Cardiac fibroblast (primary cell): Measurements from ENCODE around the gene ANKRD6.

Experiments
- DNase-seq, 2 donors: peaks; one replicate each; pipeline versions ENCODE4 v3.0.0 to v3.0.0-alpha.2; 2010; ENCODE audit warnings: low read depth in 2 of 2
- H3K4me3 ChIP-seq, 2 donors: replicated peaks in 1 of 2; 1 replicate in 1 of 2; 2 replicates in 1 of 2; pipeline ENCODE4 v1.5.1; 2011; ENCODE audit warnings: low read depth in 2 of 2, low read length in 2 of 2, mild to moderate bottlenecking in 2 of 2, moderate library complexity in 1 of 2
- CTCF ChIP-seq: IDR thresholded peaks from one replicate; pipeline ENCODE4 v1.5.1; 2011; ENCODE audit warnings: low read depth, mild to moderate bottlenecking, low read length, inconsistent platforms

The ANKRD6 gene

GRCh38 chr6:89596484-89596883 is 163.5 kb downstream of the ANKRD6 start:
- TF ChIP-seq CTCF, result no peak
- no peak overlapping the region for H3K4me3 ChIP-seq
- no peak for DNase-seq

DNA sequence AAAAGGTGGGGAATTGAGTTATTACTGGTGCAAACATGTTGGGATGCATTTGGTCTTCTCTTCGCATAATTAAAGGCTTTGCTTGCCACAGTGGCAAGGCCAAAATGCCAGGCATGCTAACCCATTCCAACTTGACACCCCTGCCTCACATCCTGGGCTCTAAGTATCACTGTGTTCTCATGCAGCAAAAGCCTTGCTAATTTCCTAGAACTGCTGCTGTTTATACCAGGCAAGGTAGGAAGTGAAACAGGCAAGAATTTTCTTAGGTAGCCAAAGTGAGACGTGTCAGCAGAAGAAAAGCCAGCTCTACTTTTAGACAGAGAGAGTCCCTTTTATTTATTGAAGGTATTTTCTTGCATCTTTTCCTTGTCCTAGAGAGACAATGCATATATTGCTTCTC is 164.4 kb downstream of the ANKRD6 start:
- H3K4me3 ChIP-seq, result no peak overlapping the region
- DNase-seq, result no peak
- no peak for TF ChIP-seq CTCF

- H3K4me3 ChIP-seq, result no peak overlapping the region
- DNase-seq, result peak; percentile 49 to 56
- no peak for TF ChIP-seq CTCF
These were observed 165.0 kb downstream of the ANKRD6 start for GRCh38 chr6:89597988-89598387.

- no peak for TF ChIP-seq CTCF
- no peak overlapping the region for H3K4me3 ChIP-seq
- DNase-seq, result no peak
These were observed 166.8 kb downstream of the ANKRD6 start for GRCh38 chr6:89599727-89600126.

GRCh38 chr6:89602166-89602565 is 169.2 kb downstream of the ANKRD6 start:
- no peak for DNase-seq

GRCh38 chr6:89604653-89605052 is 171.7 kb downstream of the ANKRD6 start:
- no peak for DNase-seq
- no peak overlapping the region for H3K4me3 ChIP-seq
- no peak for TF ChIP-seq CTCF

More at GRCh38 chr6:89602166-89602565, 169.2 kb downstream of the ANKRD6 start:
- no peak for TF ChIP-seq CTCF
- no peak overlapping the region for H3K4me3 ChIP-seq

DNA sequence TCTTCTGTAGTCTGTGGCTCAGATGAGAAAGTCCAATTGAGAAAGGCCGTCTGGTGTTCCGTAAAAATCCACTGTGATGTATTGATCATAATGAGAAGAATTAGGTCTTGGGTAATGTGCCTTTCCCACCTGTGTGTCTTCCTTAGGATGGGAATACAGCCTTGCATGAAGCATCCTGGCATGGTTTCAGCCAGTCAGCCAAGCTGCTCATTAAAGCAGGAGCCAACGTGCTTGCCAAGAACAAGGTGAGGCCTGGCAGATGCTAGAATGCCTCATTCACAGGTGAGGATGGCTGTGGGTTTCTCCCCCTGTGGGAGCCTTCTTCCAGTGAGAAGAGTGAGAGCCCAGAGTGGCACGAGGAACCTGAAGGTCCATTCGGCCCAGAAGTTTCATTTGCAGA is 172.9 kb downstream of the ANKRD6 start:
- no peak overlapping the region for H3K4me3 ChIP-seq
- DNase-seq, result no peak
- no peak for TF ChIP-seq CTCF
